Activated CD4-positive, alpha-beta T cell treated with anti-CD3 and anti-CD28 coated beads for 4 hours (primary cell): ENCODE measurements around the gene DERL3.

Experiments used
- DNase-seq, 2 donors: peaks; one replicate each; pipeline ENCODE4 v3.0.0-alpha.2; 2020

The DERL3 gene

GRCh38 chr22:23847310-23847920, 8.6 kb upstream of the DERL3 start:
- DNase-seq = no peak

DNA sequence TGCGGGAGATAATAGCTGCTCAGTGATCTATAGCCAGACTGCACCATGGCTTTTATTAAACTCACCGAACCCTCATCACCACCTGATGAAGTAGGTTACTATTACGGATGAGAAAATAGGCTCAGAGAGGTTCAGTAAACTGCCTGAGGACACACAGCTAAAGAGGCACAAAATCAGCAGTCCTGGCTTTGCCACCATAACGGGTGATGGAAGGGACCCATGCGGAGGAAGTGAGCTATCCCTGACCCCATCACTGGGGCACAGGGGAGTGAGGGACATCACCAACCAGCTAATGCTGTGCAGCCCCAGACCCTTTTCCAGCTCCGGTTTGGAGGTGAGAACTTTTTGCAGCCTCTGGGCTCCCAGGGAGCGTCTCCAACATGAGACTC, 7.3 kb upstream of the DERL3 start:
- no peak for DNase-seq

- no peak for DNase-seq
Measured at GRCh38 chr22:23845265-23846080, 6.7 kb upstream of the DERL3 start.

DNA sequence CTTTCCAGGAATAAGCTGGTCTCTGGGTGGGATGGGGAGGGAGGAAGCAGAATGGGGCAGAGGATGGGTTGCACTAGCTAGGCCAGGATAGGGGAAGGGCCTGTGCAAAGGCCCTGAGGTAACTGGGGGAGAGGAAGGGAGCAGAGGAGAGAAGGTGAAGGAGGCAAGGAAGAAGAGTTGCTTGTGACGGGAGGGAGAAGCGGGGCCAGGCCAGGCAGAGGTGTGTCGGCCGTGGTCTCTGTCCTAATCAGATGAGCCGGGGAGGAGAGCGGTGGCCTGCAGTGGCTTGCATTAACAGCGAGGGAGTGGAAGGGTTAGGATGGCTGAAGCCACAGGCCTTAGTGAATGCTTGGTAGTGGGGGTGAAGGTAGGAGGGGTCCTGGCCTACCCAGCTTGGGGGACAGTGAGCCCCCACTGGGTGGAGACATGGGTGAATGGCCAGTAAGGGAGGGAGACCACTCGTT, 6.0 kb upstream of the DERL3 start:
- DNase-seq = no peak

GRCh38 chr22:23842599-23842998, 3.8 kb upstream of the DERL3 start:
- DNase-seq = no peak

DNA sequence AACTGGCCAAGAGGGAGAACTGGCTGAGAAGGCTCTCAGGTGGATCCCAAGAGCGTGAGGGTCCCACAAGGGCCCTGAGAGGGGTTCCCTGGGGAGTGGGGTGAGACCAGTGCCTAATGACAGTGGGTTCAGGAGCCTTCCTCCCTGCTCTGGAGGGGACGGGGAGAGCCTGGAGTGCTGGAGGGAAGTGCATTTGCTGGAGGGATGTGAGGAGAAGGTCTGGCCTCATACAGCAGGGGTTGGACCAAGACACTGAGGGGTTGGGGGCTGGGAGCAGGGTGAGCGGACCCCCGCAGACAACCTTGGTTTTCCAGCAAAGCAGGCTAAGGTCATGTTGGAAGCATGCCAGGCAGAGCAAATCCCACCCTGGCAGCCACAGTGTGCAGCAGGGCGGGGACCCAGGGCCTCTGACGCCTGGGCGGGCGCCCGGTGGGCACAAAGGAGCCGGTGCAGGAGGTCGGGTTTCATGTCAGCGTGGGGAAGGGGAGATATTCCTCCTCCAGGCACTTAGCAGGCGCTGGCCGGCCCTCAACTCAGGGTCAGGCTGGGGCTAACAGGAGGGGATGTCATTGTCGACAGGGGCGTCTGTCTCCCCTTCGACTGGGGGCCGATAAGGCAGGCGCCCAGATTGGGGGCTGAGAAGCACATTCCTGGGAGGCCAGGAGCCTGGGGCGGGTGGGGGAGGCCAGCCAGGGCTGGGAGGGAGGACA, 3.1 kb upstream of the DERL3 start:
- no peak for DNase-seq

GRCh38 chr22:23841292-23841691, 2.5 kb upstream of the DERL3 start:
- no peak for DNase-seq

DNA sequence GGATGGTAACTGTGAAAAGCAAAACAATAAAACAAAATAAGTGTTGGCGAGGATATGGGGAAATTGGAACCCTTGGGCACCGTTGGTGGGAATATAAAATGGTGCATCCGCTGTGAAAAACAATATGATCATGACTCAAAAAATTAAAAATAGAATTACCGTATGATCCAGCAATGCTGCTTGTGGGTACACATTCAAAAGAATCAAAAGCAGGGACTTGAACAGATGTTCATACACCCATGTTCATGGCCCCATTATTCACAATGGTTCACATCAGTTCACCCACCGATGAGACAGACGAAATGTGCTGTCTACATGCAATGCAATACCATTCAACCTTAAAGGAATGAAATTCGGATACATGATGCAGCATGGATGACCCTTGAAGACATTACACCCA, 1.2 kb upstream of the DERL3 start:
- no peak for DNase-seq

GRCh38 chr22:23837911-23838680, 710 bp downstream of the DERL3 start:
- DNase-seq = no peak

DNA sequence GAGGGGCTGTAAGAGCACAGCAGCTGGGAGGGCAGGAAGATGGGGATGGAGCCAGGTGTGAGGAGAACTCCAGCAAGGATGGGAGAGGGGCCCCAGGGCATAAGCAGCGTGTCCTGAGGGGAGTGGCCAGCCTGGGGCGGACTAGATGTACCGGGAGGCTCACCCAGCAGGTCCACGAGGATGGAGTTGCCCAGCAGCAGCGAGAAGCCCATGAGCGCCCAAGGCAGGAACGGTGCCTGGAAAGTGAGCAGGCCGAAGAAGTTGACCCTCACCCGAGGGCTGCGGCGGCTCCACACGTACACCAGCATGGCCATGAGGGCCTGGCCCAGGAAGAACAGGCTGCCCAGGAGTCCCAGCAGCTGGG, 1.3 kb downstream of the DERL3 start:
- DNase-seq = no peak

DNA sequence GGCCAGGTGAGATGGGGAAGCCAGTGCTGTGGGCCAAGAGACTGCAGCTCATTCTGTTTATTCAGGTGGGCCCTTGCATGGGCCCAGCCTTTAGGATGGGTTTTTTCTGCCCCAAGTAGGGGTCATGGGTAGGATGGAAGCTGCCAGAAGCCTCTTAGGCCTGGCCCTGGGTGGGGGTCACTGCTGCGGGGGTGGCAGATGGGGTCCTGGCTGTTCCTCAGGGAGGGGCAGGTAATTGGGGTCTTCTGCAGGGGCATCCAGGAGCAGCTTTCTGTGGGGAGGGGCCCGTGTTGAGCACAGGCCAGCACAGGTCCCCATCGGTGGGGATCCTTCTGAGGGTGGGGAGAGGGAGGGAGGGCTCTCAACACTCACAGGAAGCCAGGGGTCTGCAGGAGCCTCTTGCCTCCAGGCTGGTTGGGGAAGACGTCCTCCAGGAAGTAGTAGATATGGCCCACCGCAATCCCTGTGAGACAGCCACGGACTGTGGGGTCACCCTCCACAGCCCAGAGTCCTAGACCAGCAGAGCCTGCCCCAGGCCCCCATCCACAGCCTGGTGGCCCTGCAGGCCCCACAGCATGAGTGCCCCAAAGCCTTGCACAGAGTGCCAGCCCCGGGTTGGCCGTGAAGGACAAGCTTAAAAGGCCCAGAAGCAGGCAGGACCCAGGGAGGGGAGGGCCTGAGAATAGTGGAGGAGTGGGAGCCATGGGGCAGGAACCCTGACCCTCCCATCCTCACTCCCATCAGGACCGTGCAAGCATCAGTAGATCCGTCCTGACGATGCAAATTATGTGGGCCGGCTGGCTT, 1.9 kb downstream of the DERL3 start:
- no peak for DNase-seq

GRCh38 chr22:23836281-23836680, 2.5 kb downstream of the DERL3 start:
- DNase-seq = no peak

DNA sequence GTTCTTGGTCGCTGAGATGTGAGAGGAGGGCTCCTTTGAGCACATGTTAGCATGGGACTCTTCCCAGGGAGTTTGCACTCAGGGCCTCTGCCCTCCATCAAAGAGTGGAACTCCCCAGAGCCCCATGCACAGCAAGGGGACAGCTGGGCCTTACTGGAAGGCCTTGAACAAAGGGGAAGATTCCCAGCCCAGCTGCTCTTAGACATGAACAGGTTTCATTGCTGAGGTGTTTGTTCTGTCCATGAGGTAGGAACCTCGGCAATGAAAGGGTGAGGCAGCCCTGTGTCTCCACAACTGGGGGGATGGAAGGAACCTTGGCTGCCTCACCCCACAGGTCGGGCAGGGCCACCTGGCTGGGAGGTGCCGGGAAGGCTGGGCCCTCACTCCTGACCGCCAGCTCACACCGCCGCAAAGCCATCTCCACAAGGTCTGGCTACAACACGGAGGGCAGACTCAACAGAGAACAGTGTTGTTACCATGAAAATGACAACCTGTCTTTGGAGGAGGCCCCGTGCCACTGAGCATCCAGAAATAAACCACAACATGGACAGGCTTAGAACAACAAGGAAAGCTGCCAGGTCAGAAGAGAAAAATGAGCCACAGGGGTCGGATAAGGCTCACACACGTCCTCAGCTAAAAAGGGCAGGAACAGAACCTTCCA, 3.2 kb downstream of the DERL3 start:
- DNase-seq = no peak

GRCh38 chr22:23834793-23835483, 3.9 kb downstream of the DERL3 start:
- no peak for DNase-seq

DNA sequence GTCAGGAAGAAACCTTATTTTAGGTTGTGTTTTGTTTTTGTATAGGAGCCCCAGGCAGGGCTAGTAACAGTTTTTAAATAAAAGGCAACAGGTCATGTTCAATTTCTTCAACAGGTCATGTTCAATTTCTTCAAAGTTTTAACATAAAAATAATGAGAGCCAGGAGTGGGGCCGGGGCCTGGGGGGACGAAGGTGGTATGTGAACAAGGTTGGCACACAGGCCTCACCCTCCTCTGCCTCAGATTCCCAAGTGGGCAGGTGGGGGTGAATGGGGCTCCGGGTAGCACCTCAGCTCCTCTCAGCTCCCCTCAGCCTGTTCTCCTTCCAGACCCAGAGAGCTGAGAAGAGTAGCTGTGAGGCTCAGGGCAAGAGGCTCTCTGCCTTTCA, 4.4 kb downstream of the DERL3 start:
- DNase-seq = no peak

DNA sequence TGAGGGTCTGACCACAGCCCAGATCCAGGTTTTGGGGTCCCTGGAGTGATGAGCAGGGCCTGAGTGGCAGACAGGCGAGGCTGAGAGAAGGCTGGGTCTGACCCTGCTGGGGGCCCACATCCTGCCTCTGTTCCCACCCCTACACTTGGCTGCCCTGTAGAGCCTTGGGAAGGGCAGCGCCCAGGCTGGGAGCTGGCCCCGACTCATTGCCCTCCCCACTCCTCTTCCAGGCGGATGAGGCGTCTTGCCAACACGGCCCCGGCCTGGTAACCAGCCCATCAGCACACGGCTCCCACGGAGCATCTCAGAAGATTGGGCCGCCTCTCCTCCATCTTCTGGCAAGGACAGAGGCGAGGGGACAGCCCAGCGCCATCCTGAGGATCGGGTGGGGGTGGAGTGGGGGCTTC, 4.9 kb downstream of the DERL3 start:
- no peak for DNase-seq

- no peak for DNase-seq
Measured at GRCh38 chr22:23833017-23833751, 5.6 kb downstream of the DERL3 start.

DNA sequence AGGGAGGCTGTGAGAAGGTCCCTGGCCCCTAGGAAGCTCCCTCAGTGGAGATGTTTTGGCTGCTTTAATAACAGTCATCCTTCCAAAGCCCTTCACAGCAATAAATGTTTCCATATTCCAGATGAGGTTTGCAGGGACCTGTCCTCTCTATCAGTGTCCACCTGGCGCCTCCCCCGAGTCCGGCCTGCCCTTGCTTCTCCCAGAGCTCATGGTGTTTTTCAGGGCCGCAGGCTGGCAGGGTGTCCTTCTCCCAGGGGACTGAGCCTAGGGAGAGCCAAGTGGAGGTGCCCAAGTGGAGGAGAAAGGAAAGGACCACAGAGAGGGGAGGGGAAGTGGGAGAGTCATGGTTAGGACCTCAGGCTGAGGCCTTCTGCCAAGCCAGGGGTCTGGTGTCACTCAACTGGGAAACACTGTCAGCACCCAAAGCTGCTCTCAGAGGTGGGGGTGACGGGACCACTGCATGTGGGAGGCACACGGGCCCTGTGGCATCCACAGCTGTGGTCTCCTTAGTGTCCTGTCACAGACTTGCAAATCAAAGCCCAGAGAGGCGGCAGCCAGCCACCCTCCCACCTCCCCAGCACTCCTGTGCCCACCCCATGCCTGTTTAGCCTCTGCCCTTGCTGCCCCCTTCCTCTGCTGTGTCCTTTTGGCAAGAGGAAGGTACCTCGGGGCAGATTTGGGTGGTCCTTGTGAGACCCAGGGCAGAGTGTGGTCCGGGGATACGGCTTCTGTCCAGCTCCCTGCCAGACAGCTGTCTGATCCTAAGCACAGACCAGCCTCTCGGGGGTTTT, 6.4 kb downstream of the DERL3 start:
- no peak for DNase-seq

GRCh38 chr22:23831781-23832180, 7.0 kb downstream of the DERL3 start:
- DNase-seq = no peak

DNA sequence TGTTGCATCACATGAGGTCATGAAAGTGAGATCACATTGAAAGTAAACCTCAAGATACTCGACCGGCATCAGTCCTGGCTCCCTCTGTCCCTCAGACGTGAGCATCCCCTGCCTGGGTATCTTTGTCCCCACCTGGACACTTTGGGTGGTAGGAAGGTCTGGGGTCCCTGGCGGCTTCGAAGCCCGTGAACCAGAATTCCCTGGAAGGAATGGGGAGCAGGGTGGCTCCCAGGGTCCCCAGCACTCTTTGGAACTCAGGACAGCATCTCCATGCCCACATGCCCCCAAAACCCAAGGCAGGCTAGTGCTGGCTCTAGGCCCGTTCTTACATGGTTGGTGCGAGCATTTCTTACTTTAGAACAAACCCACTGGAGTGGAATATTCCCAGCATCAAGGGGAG, 7.5 kb downstream of the DERL3 start:
- no peak for DNase-seq
